ENCODE data around the gene TNNT3.

GRCh38 chr11:1943977-1944376 lies 24.5 kb downstream of the TNNT3 start:
- TF ChIP-seq, protein P1, sequence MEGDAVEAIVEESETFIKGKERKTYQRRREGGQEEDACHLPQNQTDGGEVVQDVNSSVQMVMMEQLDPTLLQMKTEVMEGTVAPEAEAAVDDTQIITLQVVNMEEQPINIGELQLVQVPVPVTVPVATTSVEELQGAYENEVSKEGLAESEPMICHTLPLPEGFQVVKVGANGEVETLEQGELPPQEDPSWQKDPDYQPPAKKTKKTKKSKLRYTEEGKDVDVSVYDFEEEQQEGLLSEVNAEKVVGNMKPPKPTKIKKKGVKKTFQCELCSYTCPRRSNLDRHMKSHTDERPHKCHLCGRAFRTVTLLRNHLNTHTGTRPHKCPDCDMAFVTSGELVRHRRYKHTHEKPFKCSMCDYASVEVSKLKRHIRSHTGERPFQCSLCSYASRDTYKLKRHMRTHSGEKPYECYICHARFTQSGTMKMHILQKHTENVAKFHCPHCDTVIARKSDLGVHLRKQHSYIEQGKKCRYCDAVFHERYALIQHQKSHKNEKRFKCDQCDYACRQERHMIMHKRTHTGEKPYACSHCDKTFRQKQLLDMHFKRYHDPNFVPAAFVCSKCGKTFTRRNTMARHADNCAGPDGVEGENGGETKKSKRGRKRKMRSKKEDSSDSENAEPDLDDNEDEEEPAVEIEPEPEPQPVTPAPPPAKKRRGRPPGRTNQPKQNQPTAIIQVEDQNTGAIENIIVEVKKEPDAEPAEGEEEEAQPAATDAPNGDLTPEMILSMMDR (IDR thresholded peaks at IDR 0.05): no peak
- TF ChIP-seq POLR2AphosphoS5 (IDR thresholded peaks at IDR 0.05): no peak
